D721Med (cell line): ENCODE measurements around the gene TMEM121.
A peak's percentile ranks its signal among the peaks of the same experiment; 100 is the strongest.

Source experiments
- DNase-seq: peaks from one replicate; pipeline ENCODE4 v3.0.0; 2011; ENCODE audit warnings: low spot score; ENCODE audit not compliant: insufficient read length
- FAIRE-seq: peaks from 2 replicates; lab custom pipeline; 2011; peaks lifted over from hg19 to GRCh38; lab: Jason Lieb, UNC
- TF ChIP-seq, protein P1 (sequence below): IDR thresholded peaks from 2 replicates; pipeline ENCODE4 v1.5.1; 2012; ENCODE audit warnings: mild to moderate bottlenecking, control low read depth; ENCODE audit not compliant: insufficient read depth; ENCODE audit errors: missing control alignments

TMEM121 gene

DNA sequence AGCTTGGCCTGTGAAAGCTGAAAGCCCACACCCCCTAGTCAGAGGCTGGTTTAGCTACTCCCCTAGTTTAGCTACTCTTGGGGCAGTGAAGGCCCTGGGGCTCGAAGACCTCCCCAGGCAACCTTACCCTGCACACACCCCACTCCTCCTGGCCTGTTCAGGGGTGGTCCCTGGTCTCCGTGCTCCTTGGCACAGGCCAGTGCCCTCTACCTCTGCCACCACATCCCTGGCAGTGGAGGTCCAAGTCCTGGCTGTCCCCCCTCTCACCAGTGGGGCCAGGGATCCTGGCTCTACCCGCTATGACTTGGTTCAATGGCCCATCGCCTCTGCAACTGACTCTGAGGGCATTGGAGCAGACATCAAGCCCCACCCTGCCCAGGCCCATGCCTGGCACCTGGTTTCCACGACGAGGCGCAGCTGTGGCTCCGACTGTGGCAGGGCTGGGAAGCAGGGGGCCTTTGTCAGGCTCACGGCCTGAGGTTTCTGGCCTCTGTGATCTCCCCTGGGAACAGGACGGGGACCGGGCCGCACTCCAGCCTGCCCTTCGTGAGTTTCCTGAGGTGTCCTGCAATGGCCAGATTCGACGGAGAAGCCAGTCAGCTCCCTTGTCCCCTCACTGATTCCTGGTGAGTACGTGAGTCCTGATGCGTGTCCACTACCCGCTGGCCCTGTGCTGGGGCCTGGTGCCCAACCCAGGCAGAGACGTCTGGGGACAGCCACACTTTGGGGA is 5.7 kb downstream of the TMEM121 start:
- TF ChIP-seq, protein P1, sequence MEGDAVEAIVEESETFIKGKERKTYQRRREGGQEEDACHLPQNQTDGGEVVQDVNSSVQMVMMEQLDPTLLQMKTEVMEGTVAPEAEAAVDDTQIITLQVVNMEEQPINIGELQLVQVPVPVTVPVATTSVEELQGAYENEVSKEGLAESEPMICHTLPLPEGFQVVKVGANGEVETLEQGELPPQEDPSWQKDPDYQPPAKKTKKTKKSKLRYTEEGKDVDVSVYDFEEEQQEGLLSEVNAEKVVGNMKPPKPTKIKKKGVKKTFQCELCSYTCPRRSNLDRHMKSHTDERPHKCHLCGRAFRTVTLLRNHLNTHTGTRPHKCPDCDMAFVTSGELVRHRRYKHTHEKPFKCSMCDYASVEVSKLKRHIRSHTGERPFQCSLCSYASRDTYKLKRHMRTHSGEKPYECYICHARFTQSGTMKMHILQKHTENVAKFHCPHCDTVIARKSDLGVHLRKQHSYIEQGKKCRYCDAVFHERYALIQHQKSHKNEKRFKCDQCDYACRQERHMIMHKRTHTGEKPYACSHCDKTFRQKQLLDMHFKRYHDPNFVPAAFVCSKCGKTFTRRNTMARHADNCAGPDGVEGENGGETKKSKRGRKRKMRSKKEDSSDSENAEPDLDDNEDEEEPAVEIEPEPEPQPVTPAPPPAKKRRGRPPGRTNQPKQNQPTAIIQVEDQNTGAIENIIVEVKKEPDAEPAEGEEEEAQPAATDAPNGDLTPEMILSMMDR = no peak
- no peak for DNase-seq
- FAIRE-seq = no peak

DNA sequence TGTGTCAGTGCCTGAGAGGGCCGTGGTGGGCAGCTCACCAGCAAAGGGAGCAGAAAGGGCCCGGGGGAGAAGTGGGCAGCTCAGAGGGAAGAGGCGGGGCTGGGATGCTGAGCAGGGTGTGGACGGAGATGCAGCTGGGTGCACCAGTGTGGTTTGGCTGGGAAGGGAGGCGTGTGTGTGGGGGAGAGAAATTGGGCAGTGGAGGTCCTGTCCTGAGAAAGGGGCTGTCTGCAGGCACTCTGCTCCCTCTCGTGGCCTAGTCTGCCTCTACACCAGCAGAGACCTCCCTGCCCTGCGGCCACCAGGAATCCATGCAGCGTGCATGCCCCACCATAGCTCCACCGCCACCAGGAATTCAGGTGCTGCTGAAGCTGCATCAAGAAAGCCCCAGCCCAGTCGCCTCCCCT is 6.4 kb downstream of the TMEM121 start:
- FAIRE-seq (no peak), DNase-seq (no peak)
- TF ChIP-seq, protein P1 = peak; percentile 10

DNA sequence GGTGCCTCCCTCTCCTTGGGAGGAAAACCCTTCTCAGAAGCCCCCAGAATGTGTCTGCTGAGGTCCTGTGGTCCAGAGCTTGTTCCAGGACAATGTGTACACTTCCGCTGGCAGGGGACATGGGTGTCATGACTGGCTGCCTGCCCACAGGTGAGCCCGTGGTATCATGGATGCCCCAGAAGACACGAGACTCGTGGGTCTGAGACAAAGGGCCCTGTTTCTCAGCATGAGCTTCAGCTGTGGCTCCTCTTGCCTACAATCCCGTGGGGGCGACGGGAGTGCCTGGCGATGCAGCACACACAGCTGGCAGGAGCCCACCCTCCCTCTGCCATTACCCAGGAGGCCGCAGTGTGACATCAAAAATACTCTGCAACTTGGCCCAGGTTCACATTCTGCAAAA is 7.0 kb downstream of the TMEM121 start:
- DNase-seq = no peak
- FAIRE-seq = no peak
- TF ChIP-seq, protein P1 = no peak

DNA sequence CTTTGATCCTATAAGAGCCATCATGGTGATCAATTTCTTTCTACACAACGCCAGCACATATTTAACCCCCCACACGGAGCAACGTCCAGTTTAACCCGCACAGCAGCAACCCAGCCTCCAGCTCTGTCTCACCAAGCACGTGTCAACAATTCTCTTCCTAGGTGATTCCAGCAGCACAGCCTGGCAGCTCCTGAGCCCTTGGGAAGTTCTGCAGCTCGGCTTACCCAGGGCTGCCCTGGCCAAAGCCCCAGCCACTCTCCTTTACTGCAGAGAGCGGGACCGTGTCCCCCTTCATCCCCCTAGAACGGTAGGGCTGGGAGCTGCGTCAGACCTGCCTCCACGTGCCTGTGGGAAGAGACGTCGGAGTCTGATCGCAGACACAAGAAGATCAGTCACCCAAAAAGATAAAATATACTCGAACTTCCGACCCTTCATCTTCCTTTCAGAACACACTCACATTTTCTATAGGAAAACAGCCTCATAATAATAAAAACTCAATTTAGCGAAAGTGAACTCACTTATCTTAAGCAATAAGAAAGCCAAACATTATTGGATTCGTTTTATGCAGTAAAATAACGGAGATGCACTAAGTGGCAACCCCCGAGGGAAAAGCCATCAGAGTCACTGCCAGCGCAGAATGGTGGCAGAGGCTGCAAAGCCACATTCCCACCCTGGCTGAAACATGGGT is 7.6 kb downstream of the TMEM121 start:
- no peak for DNase-seq
- TF ChIP-seq, protein P1 = no peak
- FAIRE-seq = no peak

DNA sequence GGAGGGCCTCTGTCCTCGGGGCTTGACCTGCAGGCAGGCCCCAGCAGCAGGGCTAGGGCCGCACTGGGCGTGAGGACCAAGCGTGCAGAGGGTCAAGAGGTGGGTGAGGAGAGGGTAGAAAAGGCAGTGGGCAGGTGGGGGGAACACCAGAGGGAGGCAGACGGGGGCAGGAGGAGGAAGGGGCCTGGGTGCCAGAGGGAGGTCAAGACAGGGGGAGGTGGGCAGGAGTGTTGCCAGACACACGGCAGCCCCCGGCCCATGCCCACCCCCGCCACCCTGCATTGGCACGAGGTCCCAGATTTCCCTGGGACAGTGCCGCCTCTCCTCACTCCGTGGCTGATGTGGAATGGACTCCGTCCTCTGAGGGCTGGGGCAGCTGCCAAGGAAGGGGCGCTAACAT is 8.2 kb downstream of the TMEM121 start:
- DNase-seq (no peak), FAIRE-seq (no peak)
- TF ChIP-seq, protein P1 = no peak

DNA sequence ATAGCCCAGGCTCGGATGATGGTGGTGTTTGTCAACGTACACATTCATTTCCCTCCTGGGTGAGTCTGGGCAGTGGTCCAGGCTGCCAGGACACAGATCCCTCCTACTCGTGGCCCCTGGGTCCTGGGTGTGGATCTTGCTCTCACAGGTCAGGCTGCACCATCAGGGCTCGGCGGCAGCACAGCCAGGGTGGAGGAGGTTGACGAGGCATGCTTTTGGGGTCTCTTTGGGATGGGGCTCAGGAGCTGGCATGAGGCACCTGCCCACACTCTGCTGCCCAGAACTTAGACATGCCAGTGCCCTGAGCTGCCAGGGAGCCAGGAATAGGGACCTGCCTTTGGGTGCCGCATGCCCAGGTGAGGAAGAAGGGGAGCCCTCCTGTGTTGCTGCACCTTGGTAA is 9.7 kb downstream of the TMEM121 start:
- TF ChIP-seq, protein P1 = no peak
- DNase-seq (no peak), FAIRE-seq (no peak)
